ENCODE results near the gene ITIH5. TPM values are rescaled to one million over a fixed set of nuclear protein-coding genes. Genes with fewer than 3 reads are reported as not detected.

ITIH5 gene
- polyA plus RNA-seq, 3 donors = not detected

- Histone ChIP-seq H2AFZ (ENCODE audit: insufficient read depth, low read depth, low read length, poor library complexity, severe bottlenecking) (no peak overlapping the region), H4K20me1 (ENCODE audit: insufficient read depth, low read length) (no peaks in the 10 kb centered on the region), H3K4me1 (ENCODE audit: control insufficient read depth in 1 of 2, insufficient read depth in 2 of 2, low read length in 2 of 2) (no peaks in the 10 kb centered on the region), H3K79me2 (ENCODE audit: insufficient read depth, low read length) (no peaks in the 10 kb centered on the region), H3K36me3 (replicated peaks in 1 of 2; ENCODE audit: control insufficient read depth in 1 of 2, insufficient read depth in 2 of 2, low read length in 2 of 2) (no peaks in the 10 kb centered on the region), H3K4me3 (replicated peaks in 1 of 3; ENCODE audit: low read depth in 2 of 3, low read length in 3 of 3) (no peak overlapping the region), H3K9me3 (replicated peaks in 1 of 2; ENCODE audit: control insufficient read depth in 1 of 2, insufficient read depth in 1 of 2, low read length in 2 of 2) (no peaks in the 10 kb centered on the region), H3K27me3 (ENCODE audit: control insufficient read depth in 2 of 2, insufficient read depth in 2 of 2, low read length in 2 of 2) (no peaks in the 10 kb centered on the region), H3K4me2 (replicated peaks; ENCODE audit: extremely low read depth, low read length, poor library complexity, severe bottlenecking) (no peak overlapping the region), H3K27ac (ENCODE audit: low read depth in 1 of 2, low read length in 2 of 2) (no peak overlapping the region), H3K9ac (ENCODE audit: insufficient read depth, low read length, poor library complexity, severe bottlenecking) (no peak overlapping the region)
- 95% methylated on average over 4 of the region's 5 CpGs for WGBS (ENCODE audit: insufficient coverage)
- DNase-seq = no peak
- Mint-ChIP-seq H3K4me3 (no peak overlapping the region), H3K36me3 (no peaks in the 10 kb centered on the region), H3K9me3 (no peaks in the 10 kb centered on the region), H3K4me1 (no peaks in the 10 kb centered on the region), H3K27me3 (ENCODE audit: low read depth in 3 of 3) (peaks cover 2 to 12% (median 8%) of the 10 kb centered on the region in 3 donors), H3K27ac (no peak overlapping the region)
- no peak for TF ChIP-seq CTCF (IDR thresholded peaks at IDR 0.05)
- intact Hi-C loops (cut with micrococcal nuclease) = no loop called here
Observed at GRCh38 chr10:7580520-7580919, 86.2 kb downstream of the ITIH5 start.

GRCh38 chr10:7579681-7580080 is 87.1 kb downstream of the ITIH5 start:
- H3K4me1 Mint-ChIP-seq = no peaks in the 10 kb centered on the region
- DNase-seq = no peak
- no peaks in the 10 kb centered on the region for H3K9me3 Mint-ChIP-seq
- Histone ChIP-seq H3K4me1 (ENCODE audit: control insufficient read depth in 1 of 2, insufficient read depth in 2 of 2, low read length in 2 of 2) (no peaks in the 10 kb centered on the region), H2AFZ (ENCODE audit: insufficient read depth, low read depth, low read length, poor library complexity, severe bottlenecking) (no peak overlapping the region), H4K20me1 (ENCODE audit: insufficient read depth, low read length) (no peaks in the 10 kb centered on the region), H3K79me2 (ENCODE audit: insufficient read depth, low read length) (no peaks in the 10 kb centered on the region), H3K4me3 (replicated peaks in 1 of 3; ENCODE audit: low read depth in 2 of 3, low read length in 3 of 3) (no peak overlapping the region), H3K27me3 (ENCODE audit: control insufficient read depth in 2 of 2, insufficient read depth in 2 of 2, low read length in 2 of 2) (no peaks in the 10 kb centered on the region), H3K4me2 (replicated peaks; ENCODE audit: extremely low read depth, low read length, poor library complexity, severe bottlenecking) (no peak overlapping the region), H3K27ac (ENCODE audit: low read depth in 1 of 2, low read length in 2 of 2) (no peak overlapping the region), H3K9ac (ENCODE audit: insufficient read depth, low read length, poor library complexity, severe bottlenecking) (no peak overlapping the region), H3K36me3 (replicated peaks in 1 of 2; ENCODE audit: control insufficient read depth in 1 of 2, insufficient read depth in 2 of 2, low read length in 2 of 2) (no peaks in the 10 kb centered on the region), H3K9me3 (replicated peaks in 1 of 2; ENCODE audit: control insufficient read depth in 1 of 2, insufficient read depth in 1 of 2, low read length in 2 of 2) (no peaks in the 10 kb centered on the region)
- no peak for TF ChIP-seq CTCF (IDR thresholded peaks at IDR 0.05)
- H3K36me3 Mint-ChIP-seq = no peaks in the 10 kb centered on the region
- H3K4me3 Mint-ChIP-seq = no peak overlapping the region
- H3K27ac Mint-ChIP-seq = peak overlapping the region in 1 of 7 donors; percentile 37
- WGBS (ENCODE audit: insufficient coverage) = 97% methylated on average over 18 of the region's 25 CpGs
- intact Hi-C loops (cut with micrococcal nuclease) = no loop called here
- peaks cover 0 to 8% (median 8%) of the 10 kb centered on the region in 3 donors for H3K27me3 Mint-ChIP-seq (ENCODE audit: low read depth in 3 of 3)
